Middle frontal gyrus (tissue), 1 donor: ENCODE measurements around the gene C2CD4D.
A peak's percentile ranks its signal among the peaks of the same experiment; 100 is the strongest.

ENCODE experiments used
- DNase-seq: peaks from one replicate; pipeline ENCODE4 v3.0.0-alpha.2; 2015; ENCODE audit warnings: low spot score; ENCODE audit errors: extremely low spot score

C2CD4D gene

GRCh38 chr1:151790940-151791651 is 48.5 kb downstream of the C2CD4D start:
- DNase-seq = no peak

- DNase-seq = peak; percentile 96
Observed at GRCh38 chr1:151790071-151790939, 49.3 kb downstream of the C2CD4D start, which contains the start of gene TDRKH. TDRKH (minus strand) TSS chr1:151790500; CDS start chr1:151783022, 7,478 bp downstream.
